GM21367 (cell line): ENCODE measurements around the gene ZNF622.
"Not testable (repeated sequence)": the region's sequence is repeated elsewhere in the genome, so short reads cannot be mapped to it uniquely, and the experiment has no call there.

ENCODE experiments used
- ATAC-seq: cut with Tn5 transposase; IDR thresholded peaks from one replicate; pipeline ENCODE4 v1.9.1; 2021; ENCODE audit not compliant: unreplicated experiment

The ZNF622 gene

DNA sequence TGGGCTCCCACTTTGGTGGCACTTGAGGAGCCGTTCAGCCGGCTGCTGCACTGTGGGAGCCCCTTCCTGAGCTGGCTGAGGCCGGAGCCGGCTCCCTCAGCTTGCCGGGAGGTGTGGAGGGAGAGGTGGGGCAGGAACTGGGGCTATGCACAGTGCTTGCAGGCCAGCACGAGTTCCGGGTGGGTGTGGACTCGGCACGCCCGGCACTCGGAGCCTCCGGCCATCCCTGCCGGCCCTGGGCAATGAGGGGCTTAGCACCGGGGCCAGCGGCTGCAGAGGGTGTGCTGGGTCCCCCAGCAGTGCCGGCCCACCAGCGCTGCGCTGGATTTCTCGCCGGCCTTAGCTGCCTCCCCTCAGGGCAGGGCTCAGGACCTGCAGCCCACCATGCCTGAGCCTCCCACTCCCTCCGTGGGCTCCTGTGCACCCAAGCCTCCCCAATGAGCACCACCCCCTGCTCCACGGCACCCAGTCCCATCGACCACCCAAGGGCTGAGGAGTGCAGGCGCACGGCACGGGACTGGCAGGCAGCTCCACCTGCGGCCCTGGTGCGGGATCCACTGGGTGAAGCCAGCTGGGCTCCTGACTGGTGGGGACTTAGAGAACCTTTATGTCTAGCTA lies 29.4 kb downstream of the ZNF622 start:
- ATAC-seq: not testable (repeated sequence)

GRCh38 chr5:16431490-16431889 lies 34.1 kb downstream of the ZNF622 start:
- no peak for ATAC-seq

GRCh38 chr5:16430349-16431089 lies 35.1 kb downstream of the ZNF622 start:
- no peak for ATAC-seq

DNA sequence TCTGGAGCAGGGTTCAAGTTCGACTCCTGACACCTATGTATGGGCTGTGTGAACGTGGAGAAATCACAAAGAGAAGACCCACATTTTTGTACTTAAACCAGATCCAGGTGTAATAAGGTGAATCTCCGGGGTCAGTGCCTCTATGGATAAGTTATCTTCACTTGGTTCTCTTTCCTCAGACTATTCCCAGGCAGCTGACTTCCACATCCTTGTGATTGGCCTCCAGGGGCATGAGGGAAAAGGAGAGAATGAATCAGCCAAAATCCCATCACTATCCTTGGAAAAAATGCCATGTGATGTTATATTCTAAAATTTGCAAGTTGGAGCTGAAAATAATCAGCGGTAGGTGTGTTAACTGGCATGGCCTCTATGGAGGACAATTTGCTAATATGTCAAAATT lies 37.2 kb downstream of the ZNF622 start:
- ATAC-seq: no peak

DNA sequence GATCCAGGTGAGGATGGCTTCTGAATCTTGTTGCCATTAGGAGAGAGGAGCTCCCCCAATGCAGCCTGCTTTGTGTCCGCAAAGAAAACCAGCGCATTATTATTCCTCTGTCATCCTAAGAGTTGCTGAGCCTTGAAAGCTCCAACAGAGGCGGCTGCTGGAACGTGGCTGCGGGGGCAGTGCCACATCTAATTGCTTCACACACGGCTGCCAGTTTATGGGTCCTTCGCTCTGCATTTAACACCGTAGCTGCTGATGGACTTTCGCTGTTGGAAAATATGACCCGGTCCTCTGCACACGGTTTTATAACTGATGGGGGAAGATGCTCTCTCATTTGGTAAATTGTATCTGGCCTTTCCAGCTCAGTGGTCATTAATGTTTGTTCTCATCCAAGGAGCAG lies 38.0 kb downstream of the ZNF622 start:
- ATAC-seq: no peak

GRCh38 chr5:16418471-16418922 lies 47.1 kb downstream of the ZNF622 start:
- ATAC-seq: no peak

DNA sequence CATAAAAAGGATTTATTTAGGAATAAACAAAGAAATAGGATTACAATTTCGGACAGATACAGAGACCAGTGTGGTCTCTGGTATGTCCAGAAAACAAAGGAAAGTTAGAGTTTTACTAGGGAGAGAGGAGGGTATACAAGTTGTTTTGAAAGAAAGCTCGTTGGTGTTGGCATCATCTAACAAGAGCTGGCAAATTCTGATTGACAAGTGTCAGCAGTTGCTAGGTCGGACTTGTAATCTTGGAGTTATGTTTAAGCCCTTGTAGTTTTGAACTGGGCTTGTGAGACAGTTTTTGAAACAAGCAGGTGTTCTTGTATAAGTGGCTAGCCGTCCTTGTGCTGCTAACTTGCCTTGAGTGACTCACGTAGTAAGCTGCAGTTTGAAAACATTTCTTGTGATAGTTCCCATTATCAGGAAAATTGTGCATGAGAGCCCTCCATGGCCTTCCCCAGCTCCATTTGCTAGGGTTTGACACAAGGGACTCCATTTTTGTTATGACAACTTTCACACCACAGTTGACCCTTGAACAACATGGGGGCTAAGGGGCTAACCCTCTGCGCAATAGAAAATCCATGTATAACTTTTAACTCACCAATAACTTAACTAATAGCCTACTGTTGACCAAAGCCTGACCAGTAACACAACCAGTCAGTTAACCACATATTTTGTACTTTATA lies 48.1 kb downstream of the ZNF622 start:
- no peak for ATAC-seq

- no peak for ATAC-seq
Measured at GRCh38 chr5:16414861-16415260, 50.7 kb downstream of the ZNF622 start.

DNA sequence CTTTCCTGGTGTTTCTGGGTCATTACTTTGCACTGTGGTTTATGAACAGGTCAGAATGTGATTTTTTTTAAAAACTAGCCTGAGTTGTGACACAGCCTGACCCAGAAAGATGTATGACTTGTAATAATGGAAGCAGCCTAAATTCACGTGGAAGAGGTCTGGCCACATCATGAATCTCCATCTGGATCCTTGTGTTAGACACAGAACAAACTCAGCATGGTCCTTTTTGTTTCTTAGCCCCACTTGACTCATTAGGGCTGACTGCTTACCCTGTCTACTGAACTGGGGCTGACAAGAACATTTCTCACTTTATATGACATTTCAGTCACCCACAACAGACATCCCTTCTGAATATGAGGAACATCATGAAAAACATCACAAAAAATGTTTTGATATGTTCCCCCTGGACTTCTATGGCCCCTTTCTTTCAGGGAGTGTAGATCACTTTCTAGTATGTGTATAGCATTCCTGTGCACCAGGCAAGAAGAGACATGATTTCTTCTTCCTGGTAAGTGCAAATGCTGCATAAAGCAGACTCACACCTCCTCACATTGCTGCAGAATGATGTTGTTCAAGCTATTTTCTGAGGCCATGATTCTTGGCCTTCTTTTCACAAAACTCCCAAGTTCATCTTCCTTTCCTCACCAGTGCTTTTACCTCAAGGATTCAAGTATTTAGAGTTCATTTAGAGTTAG lies 52.3 kb downstream of the ZNF622 start:
- ATAC-seq: no peak

GRCh38 chr5:16412556-16412955 lies 53.0 kb downstream of the ZNF622 start:
- ATAC-seq: no peak

- ATAC-seq: no peak
Measured at GRCh38 chr5:16411741-16412455, 53.7 kb downstream of the ZNF622 start.

- no peak for ATAC-seq
Measured at GRCh38 chr5:16411235-16411634, 54.4 kb downstream of the ZNF622 start.

GRCh38 chr5:16410338-16410737 lies 55.3 kb downstream of the ZNF622 start:
- ATAC-seq: no peak

DNA sequence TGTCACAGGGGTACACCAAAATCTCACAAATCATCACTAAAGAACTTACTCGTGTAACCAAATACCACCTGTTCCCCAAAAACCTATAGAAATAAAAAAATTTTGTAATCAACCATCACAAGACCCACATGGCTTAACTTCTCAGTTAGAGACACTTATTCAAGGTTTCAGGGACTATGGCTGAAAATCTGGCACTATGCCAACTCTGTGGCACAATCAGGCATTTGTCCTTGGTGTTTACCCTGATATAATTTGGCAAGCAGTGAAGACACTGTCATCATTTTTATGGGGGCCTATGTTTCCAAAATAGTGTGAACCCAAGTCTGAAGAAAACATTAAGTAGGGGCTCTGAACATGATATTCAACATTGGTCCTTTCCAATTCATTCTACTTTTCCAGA lies 59.0 kb downstream of the ZNF622 start:
- ATAC-seq: no peak

DNA sequence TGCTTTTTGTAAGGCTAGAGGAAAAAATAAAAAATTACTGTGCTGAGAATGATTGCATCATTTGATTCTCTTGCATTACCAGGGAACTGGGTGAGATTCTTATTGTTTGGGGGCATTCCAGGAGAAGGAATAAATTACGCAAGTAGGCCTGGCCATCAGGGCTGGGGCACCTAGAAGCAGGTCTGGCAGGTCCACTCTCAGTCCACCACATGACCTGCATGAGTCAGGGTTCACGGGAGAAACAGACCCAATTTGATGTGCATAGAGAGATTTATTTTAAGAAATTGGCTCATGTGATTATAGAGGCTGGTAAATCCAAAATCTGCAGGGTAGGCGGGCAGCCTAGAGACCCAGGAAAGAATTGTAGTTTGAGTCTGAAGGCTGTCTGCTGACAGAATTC lies 59.6 kb downstream of the ZNF622 start:
- ATAC-seq: no peak
